A549 (cell line): ENCODE results near the gene RNF43.

Experiments used
- BCL3 ChIP-seq: fragments of >200 bp; sonication (Bioruptor Twin); formaldehyde crosslinking; IDR thresholded peaks from 3 replicates; pipeline ENCODE4 v1.6.1; 2016
- CEBPB ChIP-seq, 2 experiments: fragments of >200 bp in 1 of 2; sonication (Bioruptor Twin) in 1 of 2; formaldehyde crosslinking in 1 of 2; IDR thresholded peaks; 2 replicates each; pipeline ENCODE4 v1.6.1; 2012 to 2016
- CTCF ChIP-seq: fragments of >200 bp; sonication (Bioruptor Twin); formaldehyde crosslinking; IDR thresholded peaks from 3 replicates; pipeline ENCODE4 v1.5.1; 2016
- EHF ChIP-seq: fragments of 250-450 bp; sonication (Bioruptor Pico); IDR thresholded peaks from 2 replicates; pipeline ENCODE4 v1.5.0; 2020; ENCODE audit warnings: mild to moderate bottlenecking
- EP300 ChIP-seq, 2 experiments: fragments of >200 bp; sonication (Bioruptor Twin); formaldehyde crosslinking; IDR thresholded peaks; 2 replicates in 1 of 2; 3 replicates in 1 of 2; pipeline ENCODE4 v1.6.1; 2016 to 2017
- HMGXB4 ChIP-seq: fragments of 250-450 bp; sonication (Bioruptor Pico); IDR thresholded peaks from 2 replicates; pipeline ENCODE4 v1.5.0; 2021; ENCODE audit warnings: mild to moderate bottlenecking, moderate library complexity, borderline replicate concordance
- MYC ChIP-seq: IDR thresholded peaks from 2 replicates; pipeline ENCODE4 v1.6.1; 2012; ENCODE audit warnings: mild to moderate bottlenecking, inconsistent platforms, low read length, improper control_type of control experiment, borderline replicate concordance
- PBX3 ChIP-seq: IDR thresholded peaks from 2 replicates; pipeline ENCODE4 v1.6.1; 2012
- PHF8 ChIP-seq: fragments of 200-600 bp; sonication (generic); IDR thresholded peaks from 2 replicates; pipeline ENCODE4 v1.6.1; 2016; ENCODE audit warnings: low read depth, mild to moderate bottlenecking, antibody characterized with exemption, moderate library complexity, borderline replicate concordance
- POLR2A ChIP-seq: IDR thresholded peaks from 2 replicates; pipeline ENCODE4 v1.6.1; 2012; ENCODE audit warnings: mild to moderate bottlenecking, low read length
- RAD21 ChIP-seq, 2 experiments: fragments of >200 bp in 1 of 2; sonication (Bioruptor Twin) in 1 of 2; formaldehyde crosslinking in 1 of 2; IDR thresholded peaks in 1 of 2; conservative IDR thresholded peaks in 1 of 2; 2 replicates in 1 of 2; 3 replicates in 1 of 2; pipeline ENCODE4 v1.6.1; 2012 to 2018; ENCODE audit warnings: inconsistent platforms in 1 of 2
- RNF2 ChIP-seq: fragments of 200-600 bp; sonication (generic); IDR thresholded peaks from 2 replicates; pipeline ENCODE4 v1.6.1; 2016; ENCODE audit warnings: low read depth, mild to moderate bottlenecking, antibody characterized with exemption, moderate library complexity, borderline replicate concordance
- SMC3 ChIP-seq: fragments of >200 bp; sonication (Bioruptor Twin); formaldehyde crosslinking; IDR thresholded peaks from 3 replicates; pipeline ENCODE4 v1.6.1; 2018; ENCODE audit warnings: inconsistent platforms
- ZNF302 ChIP-seq: fragments of 250-450 bp; sonication (Bioruptor Pico); IDR thresholded peaks from 2 replicates; pipeline ENCODE4 v1.9.0; 2021; ENCODE audit warnings: inconsistent platforms, mild to moderate bottlenecking, moderate library complexity

- TF ChIP-seq POLR2A (no peak), EP300 (IDR thresholded peaks at IDR 0.05) (no peak), RNF2 (no peak), CTCF (no peak), PBX3 (no peak), SMC3 (no peak), MYC (no peak), CEBPB (IDR thresholded peaks at IDR 0.05) (no peak), ZNF302 (CRISPR knock-in tag) (no peak), RAD21 (conservative IDR thresholded peaks at IDR 0.05 in 1 of 2, IDR thresholded peaks at IDR 0.05 in 1 of 2) (no peak), EHF (CRISPR knock-in tag) (no peak), HMGXB4 (no peak), BCL3 (no peak), PHF8 (no peak)
Observed at GRCh38 chr17:58421711-58422110, 4.4 kb upstream of the RNF43 start.
